Heart left ventricle (tissue), 13 donors: Measurements from ENCODE around the gene COL1A2.

Experiments
- CTCF ChIP-seq, 12 donors: fragments of 200-600 bp; sonication (generic) in 4 of 12; IDR thresholded peaks; one replicate each; pipeline versions ENCODE4 v1.5.0 to v1.8.0; 2018 to 2022; ENCODE audit warnings: antibody characterized with exemption in 12 of 12, mild to moderate bottlenecking in 5 of 12
- POLR2A ChIP-seq, 2 donors: fragments of 450-650 bp; IDR thresholded peaks; one replicate each; pipeline ENCODE4 v1.6.1; 2017; ENCODE audit warnings: antibody characterized with exemption in 2 of 2, mild to moderate bottlenecking in 2 of 2, moderate library complexity in 2 of 2
- donor health status: ischemic (EF 13 %, LVEDD 7.1; RV severe dilation, severe dysfunction).
- donor health status: DM: no; HTN: yes; CAD: no.
- donor health status: DM: no; HTN: no; CAD: no.
- donor health status: ischemic (EF 25% LVEDD 6.9; RV normal size, moderate dysfunction).
- donor health status: ischemic (EF 25% LVEDD 5.7; RV mildly dilated, moderate dysfunction).
- donor health status: ischemic (EF 35%, LVEDD 5.7; RV mildly dilated, moderate dysfunction).
- donor health status: nonischemic (EF 11% LVEDD 7.7; RV severe dilation, severe dysfunction).
- donor health status: DM: yes; HTN: yes; CAD: no.
- donor health status: PGD.
- donor health status: ischemic (EF 29% LVEDD 5.4; RV normal size, mild dysfunction).
- donor health status: nonischemic (EF 23%, LVEDD 6.1; RV moderate dilation, normal function).

- TF ChIP-seq CTCF (IDR thresholded peaks at IDR 0.05), result no peak
- TF ChIP-seq POLR2A (IDR thresholded peaks at IDR 0.05), result no peak
Observed at GRCh38 chr7:94471604-94472003, 76.9 kb downstream of the COL1A2 start.
